G401.6 (cell line): ENCODE measurements around the gene TDRD3.

Experiments used
- FAIRE-seq: peaks from 2 replicates; lab custom pipeline; 2012; peaks lifted over from hg19 to GRCh38; lab: Jason Lieb, UNC

Gene TDRD3

GRCh38 chr13:60454425-60454824, 57.4 kb downstream of the TDRD3 start:
- no peak for FAIRE-seq

- FAIRE-seq = no peak
Observed at GRCh38 chr13:60463787-60464186, 66.8 kb downstream of the TDRD3 start.

- no peak for FAIRE-seq
Observed at GRCh38 chr13:60467098-60467497, 70.1 kb downstream of the TDRD3 start.

DNA sequence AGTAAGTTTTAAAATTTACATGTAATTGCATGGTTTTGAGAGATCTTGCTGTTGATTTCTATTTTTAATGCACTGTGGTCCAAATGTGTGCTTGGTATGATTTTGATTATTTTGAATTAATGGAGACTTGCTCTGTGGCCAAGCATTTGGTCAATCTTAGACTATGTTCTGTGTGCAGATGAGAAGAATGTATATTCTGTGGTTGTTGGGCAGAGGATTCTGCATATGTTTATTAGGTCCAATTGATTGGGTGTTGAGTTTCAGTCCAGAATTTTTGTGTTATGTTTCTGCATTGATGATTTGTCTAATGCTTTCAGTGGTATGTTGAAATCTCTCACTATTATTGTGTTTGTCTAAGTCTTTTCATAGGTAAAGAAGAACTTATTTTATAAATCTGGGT, 82.3 kb downstream of the TDRD3 start:
- FAIRE-seq = no peak

DNA sequence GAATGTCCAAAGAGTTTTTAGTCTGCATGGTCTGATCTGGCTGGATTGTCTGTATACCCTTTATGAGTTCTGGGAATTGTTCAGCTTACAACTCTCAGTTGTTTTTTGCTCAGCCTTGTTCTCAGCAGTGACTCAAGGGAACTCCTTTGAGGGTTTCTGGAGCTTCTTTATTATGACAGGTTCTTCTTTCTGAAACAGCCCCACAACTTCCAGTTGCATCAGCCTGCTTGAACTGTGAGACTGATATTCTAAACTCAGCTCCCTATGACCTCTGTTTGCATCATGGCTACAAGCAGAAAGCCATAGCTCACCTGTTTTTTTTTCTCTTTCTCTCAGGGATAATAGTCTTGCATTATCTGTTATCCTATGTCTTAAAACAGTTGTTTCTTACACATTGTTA, 85.0 kb downstream of the TDRD3 start:
- no peak for FAIRE-seq

DNA sequence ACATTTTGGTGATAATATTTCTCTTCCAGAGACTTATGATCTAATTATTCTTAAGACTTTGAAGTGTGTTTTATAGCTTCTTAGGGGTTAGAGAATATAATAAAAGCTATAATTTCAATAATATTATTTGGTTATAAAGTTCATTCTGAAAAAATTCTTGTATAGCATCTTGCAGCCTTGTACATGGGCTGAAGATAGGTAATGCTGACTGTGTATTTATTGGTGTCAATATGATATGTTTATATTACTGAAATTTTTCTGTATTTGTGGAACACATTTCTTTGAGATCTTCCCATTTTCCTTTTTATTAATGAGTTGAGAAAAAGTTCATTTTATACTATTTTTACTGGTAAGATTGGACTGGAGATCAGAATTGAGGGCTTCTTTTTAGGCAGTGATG, 87.8 kb downstream of the TDRD3 start:
- FAIRE-seq = peak; percentile 56

DNA sequence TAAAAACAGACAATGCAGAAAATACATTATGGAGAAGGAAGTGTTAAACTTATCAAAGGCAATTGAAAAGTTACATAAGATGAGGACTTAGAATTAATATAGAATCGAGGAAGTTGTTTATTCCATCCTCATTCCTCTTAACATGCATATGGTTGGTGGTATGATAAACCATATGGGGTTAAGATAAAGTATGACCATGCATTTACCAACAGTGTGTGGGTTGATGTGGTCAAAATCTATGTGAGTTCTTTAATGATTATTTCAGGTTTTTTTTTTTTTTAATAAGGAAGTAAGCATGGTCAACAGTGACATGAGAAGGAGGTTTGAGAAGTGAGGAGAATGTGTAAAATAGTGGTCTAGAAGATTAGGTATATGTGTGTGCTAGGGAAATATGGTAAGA, 94.5 kb downstream of the TDRD3 start:
- FAIRE-seq = no peak

- no peak for FAIRE-seq
Observed at GRCh38 chr13:60492187-60492586, 95.2 kb downstream of the TDRD3 start.

DNA sequence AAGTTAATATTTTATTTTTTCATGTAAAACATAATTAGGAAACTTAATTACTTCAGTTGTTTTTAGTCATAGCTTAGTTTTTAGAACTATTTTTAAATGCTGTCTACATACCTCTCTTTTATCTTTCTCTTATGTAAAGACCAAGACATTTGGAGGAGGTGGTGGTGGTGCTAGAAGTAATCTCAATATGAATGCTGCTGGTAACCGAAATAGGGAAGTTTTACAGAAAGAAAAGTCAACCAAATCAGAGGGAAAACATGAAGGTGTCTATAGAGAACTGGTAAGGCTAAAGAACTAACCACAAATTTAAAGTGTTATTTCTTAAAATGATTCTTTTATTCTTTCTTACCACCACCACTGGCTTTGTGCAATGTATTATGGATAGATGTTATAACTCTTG, 97.3 kb downstream of the TDRD3 start:
- no peak for FAIRE-seq

DNA sequence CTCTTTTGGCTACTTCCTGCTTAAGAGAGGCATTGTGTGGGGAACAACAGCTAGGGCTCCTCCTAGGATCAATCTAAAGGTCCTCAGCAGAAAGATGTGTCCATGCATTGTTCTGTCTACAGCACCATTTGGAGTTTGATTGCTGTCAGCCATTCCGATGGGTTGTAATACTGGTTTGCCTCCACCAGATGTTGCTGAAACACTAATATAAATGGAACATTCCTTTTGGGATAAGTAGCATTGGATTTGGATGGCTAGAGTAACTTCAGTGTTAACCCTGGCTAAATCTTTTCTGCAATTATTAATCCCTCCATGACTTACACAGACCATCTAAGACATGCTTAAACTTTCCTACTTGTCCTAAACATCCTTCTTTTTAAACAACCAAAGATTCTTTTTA, 104.2 kb downstream of the TDRD3 start:
- no peak for FAIRE-seq

- no peak for FAIRE-seq
Observed at GRCh38 chr13:60509601-60510386, 112.8 kb downstream of the TDRD3 start.

DNA sequence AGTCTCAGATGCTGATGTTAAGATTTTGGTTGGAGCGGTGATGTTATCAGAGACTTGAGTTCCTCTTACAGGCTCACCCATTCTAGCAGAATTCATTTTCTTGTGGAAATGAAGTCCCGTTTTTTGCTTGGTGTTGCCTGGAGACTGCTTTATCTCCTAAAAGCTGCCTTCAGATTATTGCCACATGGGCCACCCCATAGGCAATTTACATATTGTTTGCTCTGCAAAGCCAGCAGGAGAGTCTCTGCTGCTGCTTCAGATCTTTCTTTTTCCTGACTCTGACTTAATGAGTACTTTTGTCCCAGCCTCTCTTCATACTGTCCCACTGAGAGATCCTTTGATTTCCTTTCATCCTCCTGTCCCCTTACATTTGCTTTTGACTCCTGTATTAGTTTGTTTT, 114.6 kb downstream of the TDRD3 start:
- no peak for FAIRE-seq

DNA sequence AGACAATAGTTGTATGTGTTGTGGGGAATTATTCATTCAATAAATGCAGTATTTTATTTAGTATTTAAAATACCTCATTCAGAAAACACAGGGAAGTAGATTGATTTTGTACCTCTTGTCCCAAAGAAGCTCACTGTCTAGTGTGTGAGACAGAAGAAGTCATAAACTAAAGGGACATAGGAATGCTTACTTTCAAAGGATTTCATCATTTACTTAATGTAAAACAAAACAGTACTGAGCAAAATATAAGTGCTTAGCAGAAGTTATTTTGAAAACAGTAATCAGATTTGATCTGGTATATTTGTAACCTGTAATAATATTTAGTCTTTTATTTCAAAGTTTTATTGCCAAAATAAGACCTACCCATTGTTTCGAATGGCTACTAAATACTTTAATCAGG, 117.9 kb downstream of the TDRD3 start:
- FAIRE-seq = peak; percentile 56

DNA sequence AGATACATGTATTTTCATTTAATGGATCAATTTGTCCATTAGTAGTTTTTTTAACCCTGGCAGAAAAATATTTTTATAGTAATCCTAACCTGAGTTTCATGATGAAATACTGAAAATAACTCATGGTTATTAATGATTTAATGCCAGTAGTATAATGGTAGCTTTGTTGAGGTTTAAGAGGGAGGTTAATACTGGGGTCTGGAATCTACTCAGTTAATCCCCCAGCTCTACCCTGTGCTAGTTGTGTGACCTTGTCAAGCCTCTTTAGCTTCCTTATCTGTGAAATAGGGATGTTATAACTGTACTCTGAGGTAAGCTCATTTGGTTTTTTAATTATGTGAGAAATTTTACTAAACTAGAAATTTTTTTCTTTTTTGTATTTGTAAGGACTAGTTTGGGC, 122.5 kb downstream of the TDRD3 start:
- no peak for FAIRE-seq

GRCh38 chr13:60520902-60521569, 124.0 kb downstream of the TDRD3 start:
- no peak for FAIRE-seq

GRCh38 chr13:60538566-60538965, 141.5 kb downstream of the TDRD3 start:
- no peak for FAIRE-seq

GRCh38 chr13:60540276-60540675, 143.3 kb downstream of the TDRD3 start:
- FAIRE-seq = no peak

GRCh38 chr13:60562096-60562780, 165.2 kb downstream of the TDRD3 start:
- no peak for FAIRE-seq

DNA sequence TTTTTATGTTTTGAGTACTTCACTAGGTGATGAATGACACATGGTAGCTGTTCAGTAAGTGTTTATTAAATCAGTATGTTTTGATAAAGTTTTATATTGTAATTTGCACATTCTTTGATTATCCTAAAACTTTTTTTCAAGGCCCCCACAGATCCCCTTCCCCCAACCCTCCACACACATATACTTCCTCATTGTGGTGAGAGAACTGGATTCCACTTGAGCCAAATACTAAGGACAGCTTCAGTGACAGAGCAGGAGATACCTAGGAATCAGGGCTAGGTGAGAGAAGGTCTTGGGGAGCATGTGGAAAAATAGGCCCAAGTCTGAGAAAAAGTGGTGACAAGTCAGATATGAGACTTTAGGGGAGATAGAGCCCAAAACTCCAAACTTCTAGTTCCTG, 174.6 kb downstream of the TDRD3 start:
- no peak for FAIRE-seq

DNA sequence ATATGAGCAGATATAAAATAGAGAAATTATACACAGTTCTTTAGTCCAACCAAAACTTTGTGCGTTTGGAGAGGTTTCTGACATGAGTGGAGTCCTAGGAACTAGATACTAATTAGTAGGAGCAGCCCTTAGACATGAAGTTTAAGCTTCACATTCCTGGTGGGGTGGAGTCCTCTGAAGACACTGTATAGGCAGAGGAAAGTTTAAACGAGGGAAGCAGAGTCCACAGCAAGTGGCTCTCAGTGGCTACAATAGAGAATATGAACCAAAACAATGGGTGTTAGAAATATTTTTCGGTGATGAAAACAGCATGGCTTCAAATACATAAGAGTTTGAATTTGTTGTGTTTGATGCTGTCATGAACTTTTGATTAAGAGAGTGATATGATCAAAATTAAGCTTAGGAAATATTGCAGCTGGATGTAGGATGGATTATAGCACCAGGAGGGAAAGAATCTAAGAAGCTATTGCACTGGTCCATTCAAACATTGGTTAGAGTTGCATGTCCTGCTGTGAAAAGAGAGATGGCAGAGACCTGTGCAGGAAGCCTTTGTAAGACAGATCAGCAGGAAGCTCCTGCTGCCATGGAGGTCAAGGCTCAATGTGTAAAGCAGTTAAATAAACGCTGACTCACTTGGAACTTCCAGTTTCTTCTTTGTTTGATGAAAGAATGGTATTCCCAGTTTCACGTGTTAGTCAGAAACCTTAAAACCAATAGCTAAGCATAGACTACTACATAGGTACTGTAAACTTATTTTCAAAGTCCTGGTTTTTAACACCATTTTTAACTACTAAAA, 175.2 kb downstream of the TDRD3 start:
- no peak for FAIRE-seq

GRCh38 chr13:60572855-60573254, 175.8 kb downstream of the TDRD3 start:
- FAIRE-seq = no peak

DNA sequence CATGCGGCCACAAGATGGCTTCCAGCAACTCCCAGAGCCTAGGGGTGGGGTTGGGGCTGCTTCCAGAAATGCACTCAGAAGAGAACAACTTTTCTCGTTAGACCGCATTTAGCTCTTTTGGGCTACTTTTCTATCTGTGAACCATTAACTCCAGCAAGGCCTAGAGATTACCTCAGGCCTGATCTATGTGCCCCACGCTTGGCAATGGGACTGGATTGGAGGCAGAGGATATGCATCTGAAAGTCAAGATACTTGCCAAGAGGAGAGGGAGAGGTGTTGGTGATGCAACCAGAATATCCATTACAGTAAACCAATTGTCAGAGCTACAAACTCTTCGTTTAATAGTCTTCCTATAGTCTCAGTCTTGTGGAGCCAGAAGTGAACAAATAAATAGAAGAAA, 177.7 kb downstream of the TDRD3 start:
- FAIRE-seq = no peak

DNA sequence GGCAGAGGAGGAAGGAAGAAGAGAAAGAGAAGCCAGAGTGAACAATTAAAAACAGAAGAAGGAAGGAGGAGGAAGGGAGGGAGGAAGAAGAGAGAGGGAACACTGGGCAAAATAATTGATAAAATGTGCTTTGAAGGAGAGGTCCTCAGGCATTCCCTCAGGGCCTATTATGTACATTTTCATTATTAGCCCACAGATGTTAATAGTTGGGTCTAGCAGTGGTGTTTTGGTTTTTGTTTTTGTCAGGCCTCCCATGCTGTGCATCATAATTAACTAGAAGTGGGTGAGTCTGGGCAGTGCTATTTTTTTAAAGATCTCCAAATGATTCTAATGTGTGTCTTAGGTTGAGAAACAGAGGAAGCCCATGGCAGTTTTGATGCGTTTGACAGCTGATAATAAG, 178.1 kb downstream of the TDRD3 start:
- FAIRE-seq = no peak
